MCF 10A (cell line): ENCODE results near the gene ADAMTS3. TPM values are rescaled to one million over a fixed set of nuclear protein-coding genes. Genes with fewer than 3 reads are reported as not detected.

ENCODE experiments used
- BruUV-seq: library from RNA; stranded (reverse); fragments of 400-500 nt; replicated peaks from 2 replicates; lab custom pipeline; 2021; lab: Mats Ljungman, UMichigan
- CTCF ChIA-PET: fragments of 300-600 bp; sonication (Branson Sonifier 250); formaldehyde crosslinking; extraction: SDS; loops from one replicate; lab custom pipeline; 2021; ENCODE audit warnings: antibody characterized with exemption, inconsistent platforms; lab: Yijun Ruan, JAX
- POLR2A ChIA-PET: fragments of 300-600, 350-650 bp; sonication (Branson Sonifier 250); formaldehyde crosslinking; extraction: SDS; loops from one replicate; lab custom pipeline; 2020; ENCODE audit warnings: antibody characterized with exemption, inconsistent platforms; lab: Yijun Ruan, JAX
- DNase-seq: peaks from one replicate; pipeline ENCODE4 v3.0.0-alpha.2; 2018; ENCODE audit not compliant: unreplicated experiment
- H3K27ac Mint-ChIP-seq: one replicate; pipeline ENCODE4 v1.8.0; 2022; ENCODE audit warnings: mild to moderate bottlenecking, low read depth, mixed read lengths; ENCODE audit not compliant: unreplicated experiment
- H3K27me3 Mint-ChIP-seq: one replicate; pipeline ENCODE4 v1.8.0; 2022; ENCODE audit warnings: mixed read lengths; ENCODE audit not compliant: insufficient read depth, unreplicated experiment
- H3K36me3 Mint-ChIP-seq: one replicate; pipeline ENCODE4 v1.8.0; 2022; ENCODE audit warnings: mild to moderate bottlenecking, moderate library complexity, mixed read lengths; ENCODE audit not compliant: insufficient read depth, unreplicated experiment
- H3K4me1 Mint-ChIP-seq: one replicate; pipeline ENCODE4 v1.8.0; 2022; ENCODE audit warnings: mixed read lengths; ENCODE audit not compliant: insufficient read depth, unreplicated experiment
- H3K4me3 Mint-ChIP-seq: one replicate; pipeline ENCODE4 v1.8.0; 2022; ENCODE audit warnings: mild to moderate bottlenecking, moderate library complexity, mixed read lengths; ENCODE audit not compliant: unreplicated experiment
- H3K9me3 Mint-ChIP-seq: one replicate; pipeline ENCODE4 v1.8.0; 2022; ENCODE audit warnings: mixed read lengths; ENCODE audit not compliant: unreplicated experiment
- CTCF ChIP-seq: fragments of 200-600 bp; IDR thresholded peaks from one replicate; pipeline ENCODE4 v1.8.0; 2022; ENCODE audit warnings: antibody characterized with exemption, mild to moderate bottlenecking; ENCODE audit not compliant: unreplicated experiment
- intact Hi-C: fragments of 100-400 bp; cut with micrococcal nuclease; formaldehyde crosslinking; loops from 2 replicates; pipeline ENCODE4 v1.14.1; 2022
- total RNA-seq: library from RNA; stranded (reverse); gene quantifications from 2 replicates; pipeline ENCODE4 v1.2.3, GENCODE V29; 2022

Gene ADAMTS3
- total RNA-seq, 1 experiment from 2014 or later, result 0.58 TPM

- no peak for TF ChIP-seq CTCF
- no peaks in the 10 kb centered on the region for H3K9me3 Mint-ChIP-seq
- no peaks in the 10 kb centered on the region for H3K27me3 Mint-ChIP-seq
- H3K36me3 Mint-ChIP-seq, result no peaks in the 10 kb centered on the region
- ChIA-PET POLR2A (no interaction called here), CTCF (interaction anchor here (0.7 kb wide), 1 partner anchor 1056 kb away, joined by 4 read pairs; no protein-coding TSS in a partner anchor)
- H3K4me3 Mint-ChIP-seq, result no peak overlapping the region
- DNase-seq, result peak; percentile 30
- intact Hi-C loops, result no loop called here
- no peaks in the 10 kb centered on the region for H3K4me1 Mint-ChIP-seq
- no TSS peak for BruUV-seq
- no peak overlapping the region for H3K27ac Mint-ChIP-seq
Observed at GRCh38 chr4:72582853-72583252, 13.8 kb upstream of the ADAMTS3 start.

- no peak for DNase-seq
- no peaks in the 10 kb centered on the region for H3K27me3 Mint-ChIP-seq
- no TSS peak for BruUV-seq
- H3K9me3 Mint-ChIP-seq, result no peaks in the 10 kb centered on the region
- ChIA-PET CTCF (interaction anchor here (0.7 kb wide), 1 partner anchor 310 kb away, joined by 4 read pairs; no protein-coding TSS in a partner anchor), POLR2A (no interaction called here)
- H3K27ac Mint-ChIP-seq, result no peak overlapping the region
- peaks cover under 1% of the 10 kb centered on the region for H3K4me1 Mint-ChIP-seq
- TF ChIP-seq CTCF, result no peak
- no peaks in the 10 kb centered on the region for H3K36me3 Mint-ChIP-seq
- H3K4me3 Mint-ChIP-seq, result no peak overlapping the region
- intact Hi-C loops, result no loop called here
Observed at GRCh38 chr4:72577211-72577610, 8.2 kb upstream of the ADAMTS3 start.

- peaks cover 16% of the 10 kb centered on the region for H3K4me1 Mint-ChIP-seq
- H3K4me3 Mint-ChIP-seq, result no peak overlapping the region
- ChIA-PET CTCF (interaction anchor here (0.7 kb wide), 1 partner anchor 184 kb away, joined by 3 read pairs; no protein-coding TSS in a partner anchor), POLR2A (no interaction called here)
- no peaks in the 10 kb centered on the region for H3K36me3 Mint-ChIP-seq
- TF ChIP-seq CTCF, result no peak
- no peak for DNase-seq
- no peak overlapping the region for H3K27ac Mint-ChIP-seq
- H3K27me3 Mint-ChIP-seq, result no peaks in the 10 kb centered on the region
- intact Hi-C loops, result no loop called here
- no peaks in the 10 kb centered on the region for H3K9me3 Mint-ChIP-seq
- no TSS peak for BruUV-seq
Observed at GRCh38 chr4:72571337-72571736, 2.3 kb upstream of the ADAMTS3 start.

- TF ChIP-seq CTCF, result no peak
- POLR2A ChIA-PET, result no interaction called here
- Mint-ChIP-seq H3K27ac (no peak overlapping the region), H3K27me3 (no peaks in the 10 kb centered on the region), H3K9me3 (no peaks in the 10 kb centered on the region), H3K36me3 (no peaks in the 10 kb centered on the region), H3K4me1 (peaks cover 16% of the 10 kb centered on the region), H3K4me3 (peak overlapping the region; percentile 44)
- DNase-seq, result no peak
- intact Hi-C loops, result loop anchor here (2.0 to 10.0 kb wide), 3 partner anchors 65 to 265 kb away; no protein-coding TSS in a partner anchor
- no TSS peak for BruUV-seq
- CTCF ChIA-PET, result interaction anchor here (0.6 to 1.3 kb wide), 2 partner anchors 10 to 413 kb away, joined by 3 read pairs; no protein-coding TSS in a partner anchor
Observed at GRCh38 chr4:72569719-72570235, 756 bp upstream of the ADAMTS3 start.
